ENCODE results near the gene STPG3.

STPG3 gene

DNA sequence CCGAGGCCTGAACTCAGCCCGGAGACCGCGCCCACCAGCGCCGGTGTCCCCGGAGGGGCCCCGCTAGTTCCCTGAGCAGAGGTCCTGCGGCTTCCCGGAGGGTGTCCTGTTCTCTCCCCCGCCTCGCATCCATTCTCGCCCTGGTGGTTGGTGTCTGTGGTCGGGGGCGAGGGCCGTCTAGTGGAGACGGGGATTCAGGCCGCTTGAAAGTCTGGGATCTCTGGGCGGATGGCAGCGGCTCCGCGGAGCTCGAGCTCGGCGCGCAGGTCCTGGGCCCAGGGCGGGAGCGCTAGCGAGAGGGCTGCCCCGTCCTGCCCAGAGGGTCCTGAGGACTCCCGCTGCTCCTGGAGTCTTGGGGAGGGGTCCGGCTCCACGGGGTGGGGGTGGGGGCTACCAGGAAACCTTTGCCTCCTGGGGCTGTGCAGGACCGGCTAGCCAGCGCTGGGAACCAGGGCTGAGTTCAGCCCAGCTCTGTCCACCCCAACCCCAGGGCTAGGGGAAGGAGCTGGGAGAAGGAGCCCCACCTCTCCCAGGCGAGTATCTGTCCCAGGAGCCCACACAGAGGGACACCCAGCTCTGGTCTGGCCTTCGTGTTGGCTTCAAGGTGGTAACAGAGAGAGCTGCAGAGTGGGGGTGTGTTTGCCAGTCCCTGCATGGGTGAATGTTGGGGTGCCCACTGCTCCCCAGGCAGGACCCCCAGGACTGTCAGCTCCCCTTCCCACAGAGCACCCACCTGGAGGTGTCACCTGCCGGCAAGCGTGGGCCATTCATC, 30.4 kb downstream of the STPG3 start:
- TF ChIP-seq, protein P1, sequence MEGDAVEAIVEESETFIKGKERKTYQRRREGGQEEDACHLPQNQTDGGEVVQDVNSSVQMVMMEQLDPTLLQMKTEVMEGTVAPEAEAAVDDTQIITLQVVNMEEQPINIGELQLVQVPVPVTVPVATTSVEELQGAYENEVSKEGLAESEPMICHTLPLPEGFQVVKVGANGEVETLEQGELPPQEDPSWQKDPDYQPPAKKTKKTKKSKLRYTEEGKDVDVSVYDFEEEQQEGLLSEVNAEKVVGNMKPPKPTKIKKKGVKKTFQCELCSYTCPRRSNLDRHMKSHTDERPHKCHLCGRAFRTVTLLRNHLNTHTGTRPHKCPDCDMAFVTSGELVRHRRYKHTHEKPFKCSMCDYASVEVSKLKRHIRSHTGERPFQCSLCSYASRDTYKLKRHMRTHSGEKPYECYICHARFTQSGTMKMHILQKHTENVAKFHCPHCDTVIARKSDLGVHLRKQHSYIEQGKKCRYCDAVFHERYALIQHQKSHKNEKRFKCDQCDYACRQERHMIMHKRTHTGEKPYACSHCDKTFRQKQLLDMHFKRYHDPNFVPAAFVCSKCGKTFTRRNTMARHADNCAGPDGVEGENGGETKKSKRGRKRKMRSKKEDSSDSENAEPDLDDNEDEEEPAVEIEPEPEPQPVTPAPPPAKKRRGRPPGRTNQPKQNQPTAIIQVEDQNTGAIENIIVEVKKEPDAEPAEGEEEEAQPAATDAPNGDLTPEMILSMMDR (IDR thresholded peaks at IDR 0.05), result no peak
- no peak for TF ChIP-seq ZFX (IDR thresholded peaks at IDR 0.05; ENCODE audit: borderline replicate concordance)
- 0 out of 2 replicates have a peak overlapping the region, but pooled peaks have one; percentile 4 for H3K27ac ChIP-seq

- TF ChIP-seq ZFX (IDR thresholded peaks at IDR 0.05; ENCODE audit: borderline replicate concordance), result no peak
- TF ChIP-seq, protein P1 (IDR thresholded peaks at IDR 0.05), result peak; percentile 82
- H3K27ac ChIP-seq, result no peak overlapping the region
Measured at GRCh38 chr9:137286975-137287383, 35.9 kb downstream of the STPG3 start.

DNA sequence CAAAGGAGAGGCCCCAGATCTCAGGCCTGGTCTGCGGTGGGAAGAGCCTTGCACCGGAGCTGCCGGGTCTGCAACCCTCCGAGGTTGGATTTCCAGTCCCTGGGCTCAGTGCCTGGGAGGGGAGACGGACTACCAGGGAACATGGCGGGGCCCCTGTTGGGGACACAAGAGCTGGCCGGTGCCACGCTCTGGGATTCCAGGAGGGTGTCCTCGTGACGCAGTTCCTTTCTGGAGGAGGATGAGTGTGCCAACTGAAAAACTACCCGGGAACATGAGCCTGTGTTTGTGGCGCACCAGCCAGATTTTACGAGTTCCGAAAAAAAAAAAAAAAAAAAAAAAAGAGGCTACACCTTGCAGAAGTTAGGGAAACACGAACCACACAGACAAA, 42.0 kb downstream of the STPG3 start:
- H3K27ac ChIP-seq, result no peak overlapping the region
- TF ChIP-seq, protein P1 (IDR thresholded peaks at IDR 0.05), result no peak
- no peak for TF ChIP-seq ZFX (IDR thresholded peaks at IDR 0.05; ENCODE audit: borderline replicate concordance)

GRCh38 chr9:137293482-137294090, 42.5 kb downstream of the STPG3 start:
- H3K27ac ChIP-seq, result peak overlapping the region; percentile 59
- TF ChIP-seq, protein P1 (IDR thresholded peaks at IDR 0.05), result no peak
- no peak for TF ChIP-seq ZFX (IDR thresholded peaks at IDR 0.05; ENCODE audit: borderline replicate concordance)

- TF ChIP-seq, protein P1 (IDR thresholded peaks at IDR 0.05), result no peak
- no peak for TF ChIP-seq ZFX (IDR thresholded peaks at IDR 0.05; ENCODE audit: borderline replicate concordance)
- peak overlapping the region; percentile 59 for H3K27ac ChIP-seq
Measured at GRCh38 chr9:137294091-137294680, 43.1 kb downstream of the STPG3 start.

DNA sequence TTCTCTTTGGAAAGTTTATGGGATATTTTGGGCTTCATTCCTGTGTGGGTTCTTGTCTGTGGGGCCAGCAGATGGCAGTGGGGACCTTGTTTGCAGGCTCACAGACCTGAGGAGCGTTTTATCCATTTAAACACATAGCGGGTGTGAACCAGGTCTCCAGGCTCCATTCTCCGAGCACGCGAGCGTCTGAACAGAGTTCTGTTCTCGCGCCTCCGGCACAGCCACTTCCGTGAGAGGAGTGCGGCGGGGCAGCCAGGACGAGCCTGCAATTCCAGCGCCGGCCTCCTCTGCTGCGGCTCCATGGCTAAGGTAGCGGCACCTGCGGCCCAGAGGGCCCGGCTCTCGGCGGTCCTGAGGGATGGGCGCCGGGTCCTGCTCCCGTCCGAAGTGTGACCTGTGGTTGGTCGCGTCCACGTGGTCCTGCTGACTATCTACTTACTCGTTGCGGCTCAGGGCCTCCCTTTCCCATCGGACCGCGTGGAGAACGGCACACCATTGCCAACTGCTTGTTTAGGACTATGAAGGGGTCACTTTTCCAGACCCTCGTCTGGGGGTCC, 43.7 kb downstream of the STPG3 start:
- TF ChIP-seq, protein P1 (IDR thresholded peaks at IDR 0.05), result no peak
- TF ChIP-seq ZFX (IDR thresholded peaks at IDR 0.05; ENCODE audit: borderline replicate concordance), result no peak
- H3K27ac ChIP-seq, result peak overlapping the region; percentile 59; the same call in 1 of the 2 replicates
